ENCODE results near the gene DLK1.

Gene DLK1

GRCh38 chr14:100778951-100779690, 52.4 kb downstream of the DLK1 start:
- DNase-seq (ENCODE audit: low spot score), result no peak
- no peak for TF ChIP-seq CTCF (IDR thresholded peaks at IDR 0.05; ENCODE audit: extremely low read depth, missing control alignments)

GRCh38 chr14:100779691-100780080, 53.0 kb downstream of the DLK1 start:
- DNase-seq (ENCODE audit: low spot score), result no peak
- TF ChIP-seq CTCF (IDR thresholded peaks at IDR 0.05; ENCODE audit: extremely low read depth, missing control alignments), result no peak

- TF ChIP-seq CTCF (IDR thresholded peaks at IDR 0.05; ENCODE audit: extremely low read depth, missing control alignments), result no peak
- no peak for DNase-seq (ENCODE audit: low spot score)
Measured at GRCh38 chr14:100780246-100780645, 53.6 kb downstream of the DLK1 start.

- TF ChIP-seq CTCF (IDR thresholded peaks at IDR 0.05; ENCODE audit: extremely low read depth, missing control alignments), result no peak
- no peak for DNase-seq (ENCODE audit: low spot score)
Measured at GRCh38 chr14:100780646-100781355, 54.1 kb downstream of the DLK1 start.

GRCh38 chr14:100781952-100782351, 55.3 kb downstream of the DLK1 start:
- no peak for DNase-seq (ENCODE audit: low spot score)
- TF ChIP-seq CTCF (IDR thresholded peaks at IDR 0.05; ENCODE audit: extremely low read depth, missing control alignments), result no peak

GRCh38 chr14:100782516-100783320, 56.0 kb downstream of the DLK1 start:
- no peak for DNase-seq (ENCODE audit: low spot score)
- no peak for TF ChIP-seq CTCF (IDR thresholded peaks at IDR 0.05; ENCODE audit: extremely low read depth, missing control alignments)

Measured in GM20000 (cell line).